HG03280 (cell line): Measurements from ENCODE around the gene DENND2A.
"Not testable (repeated sequence)": the region's sequence is repeated elsewhere in the genome, so short reads cannot be mapped to it uniquely, and the experiment has no call there.

Source experiments
- ATAC-seq: cut with Tn5 transposase; IDR thresholded peaks from one replicate; pipeline ENCODE4 v1.9.1; 2021; ENCODE audit warnings: mild to moderate bottlenecking, moderate library complexity; ENCODE audit not compliant: unreplicated experiment

Gene DENND2A

GRCh38 chr7:140518370-140519006, 122.1 kb downstream of the DENND2A start:
- no peak for ATAC-seq

DNA sequence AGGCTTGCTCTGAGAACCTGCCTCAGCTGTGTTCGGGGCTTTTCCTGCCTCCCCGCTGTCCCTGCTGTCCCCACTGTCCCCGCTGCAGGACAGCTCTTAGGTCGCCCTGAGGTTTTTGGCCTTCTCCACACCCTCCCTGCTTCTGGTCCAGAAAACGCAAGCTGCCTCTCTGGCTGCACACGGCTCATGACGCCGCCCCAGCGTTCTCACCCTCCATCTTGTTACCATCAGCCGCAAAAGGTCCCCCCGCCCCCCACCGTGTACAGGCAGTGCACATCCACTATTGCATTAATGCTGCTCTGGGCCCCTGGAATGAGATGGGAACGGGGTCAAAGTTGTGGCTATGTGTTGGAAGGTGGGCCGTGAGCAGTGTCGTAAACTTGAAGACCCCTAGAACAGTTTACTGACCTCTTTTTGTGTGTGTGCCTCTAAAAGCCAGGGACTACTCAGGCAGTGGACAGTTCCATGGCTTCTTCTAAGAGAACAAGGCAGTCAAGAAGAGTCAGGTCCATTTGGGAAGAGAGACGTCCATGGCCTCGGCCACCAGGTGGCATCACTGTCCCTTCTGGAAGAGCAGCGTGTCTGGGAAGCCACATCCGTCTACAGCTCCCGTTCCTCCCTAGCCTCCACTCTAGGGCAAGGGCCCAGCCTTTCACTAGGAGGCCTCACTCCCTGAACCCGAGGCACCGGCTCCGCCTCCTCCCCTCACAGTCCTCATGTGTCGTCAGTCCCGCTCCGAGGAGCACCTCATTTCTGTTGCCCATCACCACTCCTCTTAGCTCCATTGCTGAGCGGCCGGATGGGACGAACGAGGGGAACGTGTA, 122.9 kb downstream of the DENND2A start:
- ATAC-seq, result no peak

DNA sequence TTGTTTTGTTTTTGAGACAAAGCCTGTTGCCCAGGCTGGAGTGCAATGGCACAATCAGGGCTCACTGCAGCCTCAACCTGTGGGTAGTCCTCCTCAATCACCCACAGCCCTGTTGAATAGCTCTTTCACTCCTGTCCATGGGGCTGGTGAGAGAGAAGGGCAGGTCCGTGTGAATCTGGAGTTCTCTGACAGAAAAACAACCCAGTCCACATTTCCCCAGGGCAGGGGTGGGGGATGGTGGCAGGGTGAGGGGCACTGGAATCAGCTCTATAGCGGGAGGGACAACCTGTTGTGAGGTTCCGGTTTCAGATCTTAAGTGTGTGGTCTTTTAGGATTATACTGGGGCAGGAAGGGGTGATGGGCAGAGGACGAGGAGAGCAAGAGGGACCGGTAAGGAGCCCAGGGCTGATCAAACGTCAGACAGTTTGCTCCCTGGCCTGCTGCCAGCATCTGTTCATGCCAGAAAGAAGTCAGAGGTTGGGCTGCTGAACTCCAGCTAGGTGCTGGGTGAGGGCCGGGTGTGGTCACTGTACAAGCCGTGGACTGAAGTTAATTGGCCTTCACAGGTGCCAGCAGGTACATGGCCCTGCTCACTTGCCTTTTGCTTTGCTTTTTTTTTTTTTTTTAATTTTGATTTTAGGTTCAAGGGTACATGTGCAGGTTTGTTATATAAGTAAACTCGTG, 128.2 kb downstream of the DENND2A start:
- no peak for ATAC-seq

GRCh38 chr7:140509789-140510188, 130.8 kb downstream of the DENND2A start:
- ATAC-seq, result no peak

- ATAC-seq, result not testable (repeated sequence)
Measured at GRCh38 chr7:140507556-140507955, 133.1 kb downstream of the DENND2A start.

DNA sequence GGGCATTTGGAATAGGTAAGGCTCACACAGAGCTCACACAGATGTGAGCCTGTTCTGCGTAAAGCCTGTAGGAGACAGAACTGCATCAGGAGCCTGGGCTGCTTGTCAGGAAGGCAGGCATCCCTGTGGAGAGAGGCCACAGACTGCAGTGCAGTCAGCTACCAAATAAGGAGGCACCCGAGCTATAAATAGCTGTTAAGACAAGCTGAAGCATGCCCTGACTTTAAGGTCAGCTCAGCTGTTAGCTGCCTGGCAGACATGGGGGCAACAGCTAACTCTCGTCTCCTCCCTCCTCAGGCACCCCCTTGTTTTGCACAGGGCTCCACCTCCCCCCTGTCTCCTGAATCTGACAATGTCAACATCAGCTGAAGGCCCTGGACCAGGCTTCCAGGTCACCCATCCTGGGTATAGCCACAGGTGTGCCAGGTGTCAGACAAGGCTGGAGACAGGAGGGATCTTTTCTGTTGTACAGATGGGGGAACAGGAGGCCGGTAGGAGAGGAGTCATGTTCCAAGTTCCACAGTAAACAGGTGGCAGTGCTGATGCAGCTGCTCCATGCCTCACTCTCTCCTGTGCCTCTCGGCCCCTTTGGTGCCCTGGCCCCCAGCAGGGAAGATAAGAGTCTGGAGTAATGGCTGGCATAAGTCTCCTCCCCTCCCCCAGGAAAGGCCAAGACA, 133.7 kb downstream of the DENND2A start:
- ATAC-seq, result no peak

- ATAC-seq, result no peak
Measured at GRCh38 chr7:140501966-140502365, 138.6 kb downstream of the DENND2A start.

GRCh38 chr7:140497807-140498206, 142.8 kb downstream of the DENND2A start:
- not testable (repeated sequence) for ATAC-seq

- no peak for ATAC-seq
Measured at GRCh38 chr7:140497241-140497769, 143.3 kb downstream of the DENND2A start.

- ATAC-seq, result no peak
Measured at GRCh38 chr7:140495514-140496097, 145.0 kb downstream of the DENND2A start.

GRCh38 chr7:140494867-140495266, 145.7 kb downstream of the DENND2A start:
- ATAC-seq, result no peak

- no peak for ATAC-seq
Measured at GRCh38 chr7:140489026-140489359, 151.6 kb downstream of the DENND2A start.

- no peak for ATAC-seq
Measured at GRCh38 chr7:140485500-140486265, 154.9 kb downstream of the DENND2A start.

- no peak for ATAC-seq
Measured at GRCh38 chr7:140484951-140485499, 155.6 kb downstream of the DENND2A start.

GRCh38 chr7:140484479-140484878, 156.1 kb downstream of the DENND2A start:
- ATAC-seq, result no peak

GRCh38 chr7:140479739-140480084, 160.9 kb downstream of the DENND2A start:
- no peak for ATAC-seq

DNA sequence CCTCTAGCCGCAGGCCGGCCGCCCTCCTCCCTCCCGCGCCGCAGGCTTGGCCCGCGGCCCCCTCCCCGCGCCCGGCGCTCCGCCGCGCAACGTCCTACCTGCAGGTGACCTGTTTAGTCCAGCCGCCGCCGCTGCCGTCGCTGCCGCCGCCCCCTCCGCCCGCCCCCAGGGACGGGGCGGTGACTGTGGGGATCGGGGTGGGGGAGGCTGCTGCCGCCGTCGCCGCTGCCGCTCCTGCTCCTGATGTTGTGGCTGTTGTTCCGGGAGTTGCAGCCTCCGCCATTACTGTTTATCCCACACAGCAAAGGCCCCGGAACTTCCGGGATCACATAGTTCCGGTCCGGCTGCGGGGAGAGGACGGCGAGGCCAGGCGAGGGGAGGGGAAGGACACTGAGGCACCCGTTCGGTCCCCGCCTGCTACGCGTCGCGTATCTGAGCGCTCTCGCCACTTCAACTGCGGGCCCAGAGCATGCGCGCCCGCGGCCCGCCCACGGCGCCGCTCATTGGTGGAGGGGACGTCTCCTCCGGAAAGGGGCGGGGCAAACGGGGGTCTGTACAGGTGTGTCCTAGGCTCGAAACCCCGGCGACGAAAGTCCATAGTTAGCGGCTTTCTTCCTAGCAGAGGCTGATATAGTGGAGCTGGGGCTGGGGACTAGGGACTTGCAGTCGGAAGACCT, 161.4 kb downstream of the DENND2A start, which contains the start of gene MKRN1:
TSS of gene MKRN1 (minus strand) at position 444 of the 677 bp plus-strand sequence. CDS start at position 283, 161 bp downstream.
- peak; percentile 95 for ATAC-seq

- ATAC-seq, result peak; percentile 17
Measured at GRCh38 chr7:140478246-140479061, 162.2 kb downstream of the DENND2A start.
